Medulla oblongata (tissue), 1 donor: ENCODE data around the gene E2F2.
A peak's percentile ranks its signal among the peaks of the same experiment; 100 is the strongest.
"Not testable (repeated sequence)": the region's sequence is repeated elsewhere in the genome, so short reads cannot be mapped to it uniquely, and the experiment has no call there.

Experiments used
- DNase-seq: peaks from one replicate; pipeline ENCODE4 v3.0.0-alpha.2; 2015; ENCODE audit errors: extremely low spot score

Gene E2F2

DNA sequence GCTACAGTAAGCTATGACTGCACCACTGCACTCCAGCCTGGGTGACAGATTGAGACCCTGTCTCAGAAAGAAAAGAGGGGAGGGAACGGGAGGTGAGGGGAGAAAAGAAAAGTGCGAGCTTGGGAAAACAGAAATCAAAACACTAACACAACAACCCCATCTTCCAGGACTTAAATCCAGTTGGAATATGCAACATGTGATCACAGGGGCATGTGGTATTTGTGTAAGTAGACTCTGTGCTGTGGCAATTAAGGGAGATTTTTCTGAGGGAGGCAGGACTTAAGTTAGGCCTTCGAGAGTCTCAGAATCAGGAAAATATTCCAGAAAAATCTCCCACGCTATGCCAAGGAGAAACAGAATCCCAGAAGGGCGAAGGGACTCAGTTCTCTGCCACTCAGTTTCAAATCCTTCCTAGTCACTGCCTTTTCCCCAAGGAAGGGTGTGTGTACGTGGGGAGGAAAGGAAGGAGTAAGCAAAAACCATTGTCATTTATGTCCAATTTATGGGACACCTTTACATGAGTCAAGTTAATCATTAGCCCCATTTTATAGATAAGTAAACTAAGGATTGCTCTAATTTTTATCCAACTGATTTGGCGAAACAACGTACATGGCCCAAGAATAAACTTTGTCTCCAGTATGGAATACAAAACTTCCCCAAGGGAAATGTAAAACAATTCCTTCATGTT, 16.0 kb upstream of the E2F2 start:
- no peak for DNase-seq

DNA sequence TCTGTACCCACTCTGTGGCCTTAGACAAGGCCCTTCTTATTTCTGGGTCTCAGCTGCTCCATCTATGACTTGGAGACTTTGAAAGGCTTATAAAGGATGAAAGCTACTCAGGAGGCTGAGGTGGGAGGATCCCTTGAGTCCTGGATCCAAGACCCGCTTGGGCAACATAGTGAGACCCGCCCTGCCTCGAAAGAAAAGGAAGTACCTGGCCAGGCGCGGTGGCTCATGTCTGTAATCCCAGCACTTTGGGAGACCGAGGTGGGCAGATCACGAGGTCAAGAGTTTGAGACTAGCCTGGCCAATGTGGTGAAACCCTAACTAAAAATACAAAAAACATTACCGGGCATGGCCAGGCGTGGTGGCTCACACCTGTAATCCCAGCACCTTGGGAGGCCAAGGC, 14.8 kb upstream of the E2F2 start:
- no peak for DNase-seq

DNA sequence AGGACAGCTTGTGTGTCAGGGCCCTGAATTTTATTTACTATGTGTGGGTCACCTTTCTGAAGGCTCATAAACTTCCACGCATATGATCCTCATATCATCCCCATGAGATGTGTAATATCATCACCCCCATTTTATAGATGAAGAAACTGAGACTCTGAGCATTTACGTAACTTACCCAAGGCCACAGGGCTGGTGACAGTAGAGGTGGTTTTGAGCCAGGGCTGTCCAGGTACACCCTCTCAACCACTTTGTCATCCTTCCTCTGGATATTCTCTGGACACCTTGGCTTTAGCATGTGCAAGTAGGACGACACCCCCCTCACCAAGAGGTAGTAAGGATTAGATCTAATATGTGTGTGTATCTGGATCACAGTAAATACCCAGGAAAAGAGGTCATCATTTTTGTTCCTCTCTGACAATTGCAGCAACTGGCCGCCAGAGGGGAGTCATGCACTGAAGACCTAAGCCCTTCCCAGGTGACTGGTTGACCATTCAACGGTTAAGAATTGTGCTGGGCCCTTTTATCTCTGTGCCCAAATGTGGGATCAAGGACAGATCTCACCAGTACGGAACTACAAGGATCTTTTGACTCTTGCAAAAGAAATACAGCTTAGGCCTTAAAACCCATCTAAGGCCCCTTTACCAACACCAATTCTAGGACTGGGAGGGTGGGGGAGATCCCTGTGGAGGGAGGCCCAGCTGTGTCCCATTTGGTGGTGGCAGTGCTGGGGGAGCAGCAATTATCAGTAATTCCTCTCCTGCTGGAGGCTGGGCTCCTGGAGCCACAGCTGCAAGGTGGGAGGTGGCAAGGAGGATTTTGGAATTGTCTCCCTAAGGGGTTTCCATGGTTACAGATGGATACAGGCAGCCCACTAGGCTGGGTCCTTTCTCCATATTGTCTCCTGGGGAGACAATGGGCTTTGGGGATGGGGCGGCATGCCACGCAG, 13.7 kb upstream of the E2F2 start:
- peak; percentile 87 for DNase-seq

DNA sequence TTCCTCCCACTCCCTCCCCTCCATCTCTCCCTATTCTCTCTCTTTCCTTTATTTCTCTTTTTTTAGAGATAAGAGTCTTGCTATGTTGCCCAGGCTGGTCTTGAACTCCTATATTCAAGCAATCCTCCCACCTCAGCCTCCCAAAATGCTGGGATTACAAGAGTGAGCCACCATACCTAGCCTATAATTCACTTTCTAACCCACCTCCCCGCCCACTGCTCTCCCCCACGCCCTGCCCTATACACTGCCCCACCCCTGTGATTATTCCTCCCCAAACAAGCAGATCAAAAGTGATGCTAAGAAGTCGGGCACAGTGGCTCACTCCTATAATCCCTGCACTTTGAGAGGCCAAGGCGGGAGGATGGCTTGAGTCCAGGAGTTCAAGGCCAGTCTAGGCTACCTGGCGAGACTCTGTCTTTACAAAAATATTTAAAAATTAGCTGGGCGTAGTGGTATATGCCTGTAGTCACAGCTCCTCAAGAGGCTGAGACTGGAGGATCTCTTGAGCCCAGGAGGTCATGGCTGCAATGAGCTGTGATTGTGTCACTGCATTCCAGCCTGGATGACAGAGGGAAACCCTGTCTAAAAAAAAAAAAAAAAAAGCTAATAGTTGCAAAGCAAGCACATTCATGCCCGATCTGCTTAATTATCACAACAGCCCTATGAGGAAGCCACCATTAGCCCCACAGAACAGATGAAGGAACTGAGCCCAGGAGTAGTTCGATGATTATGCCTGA, 12.8 kb upstream of the E2F2 start:
- DNase-seq = no peak

GRCh38 chr1:23542940-23543339, 11.9 kb upstream of the E2F2 start:
- not testable (repeated sequence) for DNase-seq

GRCh38 chr1:23539698-23540266, 8.7 kb upstream of the E2F2 start:
- peak; percentile 92 for DNase-seq

GRCh38 chr1:23537296-23537973, 6.4 kb upstream of the E2F2 start:
- no peak for DNase-seq

GRCh38 chr1:23533246-23534023, 2.4 kb upstream of the E2F2 start:
- peak; percentile 70 for DNase-seq

DNA sequence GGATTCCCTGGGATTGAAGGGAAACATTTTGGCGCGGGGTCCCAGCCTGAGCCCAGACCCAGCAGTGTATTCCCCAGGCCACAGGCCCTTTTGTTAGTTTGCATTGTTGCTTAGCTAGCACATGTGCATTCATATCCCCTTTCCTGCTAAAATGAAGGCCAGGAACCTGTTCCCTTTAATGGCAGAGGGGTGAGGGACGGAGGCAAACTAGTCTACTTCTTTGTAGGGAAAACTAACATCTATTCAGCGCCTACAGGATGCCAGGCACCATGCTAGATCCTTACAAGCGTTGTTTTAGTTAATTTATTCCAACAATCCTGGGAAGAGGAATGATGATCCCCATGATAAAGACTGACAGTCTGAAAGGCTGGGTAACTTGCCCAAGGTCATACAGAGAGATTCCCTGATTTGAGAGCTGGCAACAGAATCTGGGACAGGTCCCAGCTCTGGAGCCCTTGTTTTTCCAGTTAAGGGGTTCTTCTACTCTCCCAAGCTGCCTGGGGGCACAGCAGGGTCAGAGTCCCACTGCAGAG, 595 bp upstream of the E2F2 start:
- DNase-seq = no peak

- no peak for DNase-seq
These were observed 816 bp downstream of the E2F2 start for GRCh38 chr1:23530087-23530746.

GRCh38 chr1:23529146-23530086, 1.6 kb downstream of the E2F2 start:
- DNase-seq = no peak

DNA sequence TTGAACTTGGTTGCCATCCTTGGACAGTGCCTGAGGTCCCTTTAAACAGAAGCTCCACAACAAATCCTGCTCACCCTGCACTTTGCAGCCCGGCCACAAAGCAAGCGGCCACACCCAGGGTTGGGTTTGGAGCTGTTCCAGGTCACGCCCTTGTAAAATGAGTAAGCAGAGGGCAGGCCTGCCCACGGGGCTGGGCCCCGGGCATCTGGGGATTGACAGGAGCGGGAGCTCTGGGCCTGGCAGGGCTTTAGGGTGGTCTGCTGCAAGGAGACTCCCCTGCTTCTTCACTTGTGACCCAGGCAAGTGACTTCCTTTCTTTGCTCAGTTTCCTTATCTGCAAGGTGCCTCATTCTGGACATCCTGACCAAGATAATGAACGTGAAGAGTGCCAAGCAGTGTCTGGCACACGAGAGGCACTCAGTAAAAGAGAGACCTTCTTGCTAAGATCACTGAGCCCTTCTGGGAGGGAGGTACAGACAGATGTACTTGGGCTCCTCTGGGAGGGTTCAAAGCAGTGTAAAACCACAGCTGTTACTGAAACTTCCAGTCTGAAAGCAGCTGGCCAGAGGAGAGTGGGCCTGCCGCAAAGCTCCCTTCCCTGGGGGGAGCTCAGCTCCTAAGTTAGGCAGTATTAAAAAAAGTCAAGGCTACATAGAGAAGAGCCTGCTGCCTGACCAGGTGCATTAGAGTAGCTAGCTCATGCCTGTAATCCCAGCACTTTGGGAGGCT, 2.6 kb downstream of the E2F2 start:
- no peak for DNase-seq

- DNase-seq = no peak
These were observed 3.2 kb downstream of the E2F2 start for GRCh38 chr1:23527900-23528249.

DNA sequence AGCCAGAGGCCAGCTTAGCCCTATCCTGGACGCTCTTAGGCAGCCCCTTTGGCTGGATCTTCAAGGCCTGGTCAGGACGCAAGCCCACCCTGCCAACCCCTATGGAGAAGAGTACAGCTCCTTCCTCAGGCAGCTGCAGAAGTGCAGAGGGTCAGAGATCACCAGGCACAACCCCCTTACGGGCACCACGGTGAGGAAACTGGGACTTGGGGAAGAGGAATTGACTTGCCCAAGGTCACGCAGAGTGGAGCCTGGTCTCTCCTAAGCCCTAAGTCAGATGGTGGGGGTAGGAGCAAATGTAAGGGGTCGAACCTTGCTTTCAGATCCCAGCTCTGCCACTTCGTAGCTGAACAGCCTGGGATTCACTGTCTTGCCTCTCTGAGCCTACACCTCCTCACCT, 3.7 kb downstream of the E2F2 start:
- DNase-seq = no peak

- DNase-seq = no peak
These were observed 4.5 kb downstream of the E2F2 start for GRCh38 chr1:23526329-23527041.

DNA sequence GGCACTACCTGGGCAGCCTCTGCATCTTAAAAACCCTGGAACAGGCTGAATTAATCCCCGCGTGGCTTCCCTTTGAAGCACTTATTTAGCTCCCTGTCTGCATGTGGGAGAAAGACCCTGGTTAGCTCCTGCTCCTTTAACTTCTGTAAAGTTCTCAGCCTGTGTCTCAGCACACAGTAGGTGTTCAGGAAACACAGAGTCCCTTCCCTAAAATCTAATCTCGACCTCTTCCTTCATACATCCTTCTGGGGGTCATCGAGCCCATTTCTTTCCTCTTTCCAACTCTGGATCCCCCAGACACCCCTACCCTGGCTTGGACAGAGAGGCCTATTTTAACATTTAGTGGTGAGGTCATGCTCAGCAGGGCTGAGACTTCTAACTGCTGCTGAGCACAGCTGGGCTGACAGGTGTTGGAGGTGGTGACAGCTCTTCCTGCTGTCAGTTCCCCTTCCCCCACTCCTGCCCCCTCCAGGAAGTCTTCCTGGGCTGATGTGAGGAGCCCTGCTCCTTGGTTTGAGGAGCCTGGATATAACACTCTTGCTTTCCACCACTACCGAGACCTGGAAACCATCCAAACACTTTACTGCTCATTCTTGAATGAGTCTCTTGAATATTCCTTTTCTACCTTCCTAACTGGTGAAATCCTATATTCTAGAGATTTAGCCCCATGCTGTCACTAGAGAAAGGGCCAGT, 5.3 kb downstream of the E2F2 start:
- DNase-seq = no peak
